Suprapubic skin (tissue), 4 donors: ENCODE results near the gene LRRC53.

ENCODE experiments used
- EP300 ChIP-seq: sonication (generic); formaldehyde crosslinking; IDR thresholded peaks from one replicate; pipeline ENCODE4 v1.6.1; 2017; ENCODE audit warnings: antibody characterized with exemption
- POLR2A ChIP-seq, 2 donors: fragments of 450-650 bp; IDR thresholded peaks; one replicate each; pipeline ENCODE4 v1.6.1; 2017; ENCODE audit warnings: antibody characterized with exemption in 2 of 2, mild to moderate bottlenecking in 2 of 2, moderate library complexity in 2 of 2
- POLR2AphosphoS5 ChIP-seq, 3 donors: sonication (generic); formaldehyde crosslinking; IDR thresholded peaks; one replicate each; pipeline ENCODE4 v1.6.1; 2017; ENCODE audit warnings: antibody characterized with exemption in 3 of 3
- TF ChIP-seq, protein P1 (sequence below), 2 donors: fragments of 200-600 bp in 1 of 2; fragments of 450-650 bp in 1 of 2; sonication (generic) in 1 of 2; IDR thresholded peaks; one replicate each; pipeline ENCODE4 v1.5.1; 2016 to 2019; ENCODE audit warnings: antibody characterized with exemption in 2 of 2, mild to moderate bottlenecking in 1 of 2, moderate library complexity in 1 of 2

DNA sequence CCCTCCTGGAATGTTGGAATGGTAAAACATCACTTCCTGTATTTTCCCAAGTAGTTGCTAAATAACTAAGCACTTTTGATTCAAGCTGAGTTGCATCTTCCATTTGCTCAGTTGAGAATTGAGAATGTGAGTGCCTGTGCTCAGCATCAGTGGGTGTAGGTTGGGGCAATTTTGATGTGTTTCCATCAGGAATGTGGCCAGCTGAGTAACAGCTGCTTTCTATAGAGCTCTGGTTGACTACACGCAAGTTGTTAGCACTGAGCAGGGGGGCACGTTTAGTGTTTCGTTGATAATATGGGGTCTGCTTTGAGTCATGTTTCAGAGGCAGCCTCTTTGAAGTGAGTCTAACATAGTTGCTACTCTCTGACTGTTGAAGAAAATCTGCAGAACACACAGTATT lies 41.5 kb downstream of the LRRC53 start:
- TF ChIP-seq EP300 (no peak), POLR2AphosphoS5 (IDR thresholded peaks at IDR 0.05) (no peak), POLR2A (IDR thresholded peaks at IDR 0.05) (no peak)
- TF ChIP-seq, protein P1, sequence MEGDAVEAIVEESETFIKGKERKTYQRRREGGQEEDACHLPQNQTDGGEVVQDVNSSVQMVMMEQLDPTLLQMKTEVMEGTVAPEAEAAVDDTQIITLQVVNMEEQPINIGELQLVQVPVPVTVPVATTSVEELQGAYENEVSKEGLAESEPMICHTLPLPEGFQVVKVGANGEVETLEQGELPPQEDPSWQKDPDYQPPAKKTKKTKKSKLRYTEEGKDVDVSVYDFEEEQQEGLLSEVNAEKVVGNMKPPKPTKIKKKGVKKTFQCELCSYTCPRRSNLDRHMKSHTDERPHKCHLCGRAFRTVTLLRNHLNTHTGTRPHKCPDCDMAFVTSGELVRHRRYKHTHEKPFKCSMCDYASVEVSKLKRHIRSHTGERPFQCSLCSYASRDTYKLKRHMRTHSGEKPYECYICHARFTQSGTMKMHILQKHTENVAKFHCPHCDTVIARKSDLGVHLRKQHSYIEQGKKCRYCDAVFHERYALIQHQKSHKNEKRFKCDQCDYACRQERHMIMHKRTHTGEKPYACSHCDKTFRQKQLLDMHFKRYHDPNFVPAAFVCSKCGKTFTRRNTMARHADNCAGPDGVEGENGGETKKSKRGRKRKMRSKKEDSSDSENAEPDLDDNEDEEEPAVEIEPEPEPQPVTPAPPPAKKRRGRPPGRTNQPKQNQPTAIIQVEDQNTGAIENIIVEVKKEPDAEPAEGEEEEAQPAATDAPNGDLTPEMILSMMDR (IDR thresholded peaks at IDR 0.05), result no peak
